ENCODE results near the gene ATRNL1.
"Not testable (repeated sequence)": the region's sequence is repeated elsewhere in the genome, so short reads cannot be mapped to it uniquely, and the experiment has no call there.

The ATRNL1 gene

DNA sequence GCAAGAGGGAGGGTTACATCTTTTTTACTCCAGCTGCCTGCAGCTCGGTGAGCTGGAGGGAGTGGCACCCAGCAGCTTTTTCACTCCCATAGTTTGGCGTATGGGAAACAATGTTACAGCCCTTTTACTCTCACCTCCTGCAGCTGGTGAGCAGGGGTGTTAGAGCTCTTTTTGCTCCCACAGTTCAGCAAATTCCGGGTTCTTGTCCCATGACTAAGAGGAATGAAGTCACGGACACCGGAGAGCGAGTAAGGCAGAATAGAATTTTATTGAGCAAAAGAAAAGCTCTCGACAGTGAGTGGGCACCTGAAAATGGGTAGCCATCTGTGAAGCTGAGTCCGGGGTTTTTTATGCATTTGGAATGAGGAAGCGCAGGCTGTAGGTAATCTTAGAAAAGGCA, 733.2 kb downstream of the ATRNL1 start:
- Histone ChIP-seq H3K79me2 (ENCODE audit: control insufficient read depth, insufficient read depth, low read length, poor library complexity) (no peaks in the 10 kb centered on the region), H2AK5ac (ENCODE audit: low read length) (no peak overlapping the region), H3K4ac (ENCODE audit: low read depth, low read length) (no peak overlapping the region), H2AFZ (ENCODE audit: insufficient read depth, low read length, poor library complexity) (no peak overlapping the region), H4K8ac (ENCODE audit: low read depth, low read length) (no peak overlapping the region), H3K18ac (ENCODE audit: low read length) (no peak overlapping the region), H4K12ac (ENCODE audit: low read depth, low read length) (no peak overlapping the region), H3K79me1 (ENCODE audit: low read length) (no peaks in the 10 kb centered on the region), H3K9ac (ENCODE audit: low read length) (no peak overlapping the region), H3K4me3 (ENCODE audit: low read depth, low read length) (no peak overlapping the region), H3K4me2 (ENCODE audit: low read length) (no peak overlapping the region), H3K36me3 (ENCODE audit: control insufficient read depth in 1 of 2, insufficient read depth in 2 of 2, low read length in 2 of 2) (no peaks in the 10 kb centered on the region), H3K9me3 (ENCODE audit: insufficient read depth, low read depth, low read length) (no peaks in the 10 kb centered on the region), H3K23ac (ENCODE audit: low read length) (no peak overlapping the region), H2BK12ac (ENCODE audit: low read length) (no peak overlapping the region), H4K91ac (ENCODE audit: low read depth, low read length) (no peak overlapping the region), H3K4me1 (ENCODE audit: control insufficient read depth in 1 of 2, insufficient read depth in 2 of 2, low read length in 2 of 2) (no peaks in the 10 kb centered on the region), H2BK120ac (ENCODE audit: insufficient read depth, low read length, poor library complexity) (no peak overlapping the region), H3K27me3 (ENCODE audit: insufficient read depth, low read length) (no peaks in the 10 kb centered on the region), H3K27ac (ENCODE audit: low read depth, low read length) (no peak overlapping the region), H3K14ac (ENCODE audit: low read length) (no peak overlapping the region), H2BK5ac (ENCODE audit: low read depth, low read length, poor library complexity) (no peak overlapping the region)
- DNase-seq, result no peak
- no CpG with 5 or more reads among the region's 9 CpGs for WGBS (ENCODE audit: extremely low coverage, insufficient coverage, insufficient read length)

DNA sequence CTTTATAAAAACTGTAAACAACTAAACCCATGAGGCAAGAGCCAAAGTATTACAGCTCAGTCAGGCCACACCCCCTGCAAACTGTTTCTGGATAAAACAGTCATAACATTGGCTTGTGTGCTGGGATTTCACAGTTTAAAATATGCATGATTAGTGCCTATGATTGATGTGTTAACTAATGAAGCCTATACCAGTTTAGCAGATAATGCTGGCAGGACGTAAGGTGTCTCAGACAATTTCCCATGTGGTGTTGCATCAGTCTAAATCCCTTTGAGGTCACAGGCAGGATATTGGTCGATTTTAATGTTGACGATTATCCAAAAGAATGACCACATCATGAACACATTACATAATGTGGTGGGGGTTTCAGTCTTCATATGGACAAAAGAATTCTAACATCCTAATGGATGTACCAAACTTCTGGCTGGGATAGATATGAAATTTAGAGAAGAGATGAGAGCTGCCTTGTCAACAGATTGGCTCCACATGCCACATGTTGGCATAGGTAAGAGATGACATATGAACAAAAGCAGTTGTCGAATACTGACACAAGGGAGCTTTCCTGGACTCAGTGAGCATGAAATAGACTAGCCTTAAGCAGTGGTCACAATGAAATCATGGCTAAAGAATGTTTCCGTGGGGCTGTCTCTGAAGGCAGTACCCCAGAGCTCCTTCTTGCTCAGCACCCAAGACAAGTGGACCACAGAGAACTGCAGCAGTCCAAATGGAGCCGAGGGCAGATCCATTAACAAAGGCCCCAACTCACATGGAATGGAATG, 734.3 kb downstream of the ATRNL1 start:
- WGBS (ENCODE audit: extremely low coverage, insufficient coverage, insufficient read length), result no CpG with 5 or more reads among the region's 6 CpGs
- H3K23ac ChIP-seq (ENCODE audit: low read length), result no peak overlapping the region
- H2BK12ac ChIP-seq (ENCODE audit: low read length), result no peak overlapping the region
- H3K36me3 ChIP-seq (ENCODE audit: control insufficient read depth in 1 of 2, insufficient read depth in 2 of 2, low read length in 2 of 2), result no peaks in the 10 kb centered on the region
- no peak for DNase-seq
- no peak overlapping the region for H3K4ac ChIP-seq (ENCODE audit: low read depth, low read length)
- H3K79me2 ChIP-seq (ENCODE audit: control insufficient read depth, insufficient read depth, low read length, poor library complexity), result no peaks in the 10 kb centered on the region
- H2BK120ac ChIP-seq (ENCODE audit: insufficient read depth, low read length, poor library complexity), result no peak overlapping the region
- H2AFZ ChIP-seq (ENCODE audit: insufficient read depth, low read length, poor library complexity), result no peak overlapping the region
- no peak overlapping the region for H3K14ac ChIP-seq (ENCODE audit: low read length)
- no peak overlapping the region for H4K8ac ChIP-seq (ENCODE audit: low read depth, low read length)
- H3K9me3 ChIP-seq (ENCODE audit: insufficient read depth, low read depth, low read length), result no peaks in the 10 kb centered on the region
- H3K4me2 ChIP-seq (ENCODE audit: low read length), result no peak overlapping the region
- H3K4me3 ChIP-seq (ENCODE audit: low read depth, low read length), result no peak overlapping the region
- no peaks in the 10 kb centered on the region for H3K79me1 ChIP-seq (ENCODE audit: low read length)
- no peak overlapping the region for H3K18ac ChIP-seq (ENCODE audit: low read length)
- H4K12ac ChIP-seq (ENCODE audit: low read depth, low read length), result no peak overlapping the region
- no peak overlapping the region for H2AK5ac ChIP-seq (ENCODE audit: low read length)
- no peaks in the 10 kb centered on the region for H3K4me1 ChIP-seq (ENCODE audit: control insufficient read depth in 1 of 2, insufficient read depth in 2 of 2, low read length in 2 of 2)
- no peak overlapping the region for H3K27ac ChIP-seq (ENCODE audit: low read depth, low read length)
- H3K9ac ChIP-seq (ENCODE audit: low read length), result no peak overlapping the region
- H2BK5ac ChIP-seq (ENCODE audit: low read depth, low read length, poor library complexity), result no peak overlapping the region
- no peak overlapping the region for H4K91ac ChIP-seq (ENCODE audit: low read depth, low read length)
- H3K27me3 ChIP-seq (ENCODE audit: insufficient read depth, low read length), result no peaks in the 10 kb centered on the region

DNA sequence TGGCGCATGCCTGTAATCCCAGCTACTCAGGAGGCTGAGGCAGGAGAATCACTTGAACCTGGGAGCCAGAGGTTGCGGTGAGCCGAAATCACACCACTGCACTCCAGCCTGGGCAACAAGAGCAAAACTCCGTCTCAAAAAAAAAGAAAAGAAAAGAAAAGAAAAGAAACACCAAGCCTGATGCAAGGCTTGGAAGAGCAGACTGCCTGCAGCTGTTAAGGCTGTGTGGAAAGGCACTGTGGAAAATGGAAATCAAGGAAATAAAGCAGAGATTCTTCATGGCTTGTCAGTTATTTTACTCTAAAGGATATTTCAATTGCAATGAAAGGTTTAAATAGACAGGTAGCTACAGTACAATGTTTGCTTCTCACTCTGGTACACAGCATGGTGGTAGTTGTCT, 735.0 kb downstream of the ATRNL1 start:
- H3K18ac ChIP-seq (ENCODE audit: low read length); H4K8ac ChIP-seq (ENCODE audit: low read depth, low read length): not testable (repeated sequence)
- no CpG with 5 or more reads among the region's 4 CpGs for WGBS (ENCODE audit: extremely low coverage, insufficient coverage, insufficient read length)

DNA sequence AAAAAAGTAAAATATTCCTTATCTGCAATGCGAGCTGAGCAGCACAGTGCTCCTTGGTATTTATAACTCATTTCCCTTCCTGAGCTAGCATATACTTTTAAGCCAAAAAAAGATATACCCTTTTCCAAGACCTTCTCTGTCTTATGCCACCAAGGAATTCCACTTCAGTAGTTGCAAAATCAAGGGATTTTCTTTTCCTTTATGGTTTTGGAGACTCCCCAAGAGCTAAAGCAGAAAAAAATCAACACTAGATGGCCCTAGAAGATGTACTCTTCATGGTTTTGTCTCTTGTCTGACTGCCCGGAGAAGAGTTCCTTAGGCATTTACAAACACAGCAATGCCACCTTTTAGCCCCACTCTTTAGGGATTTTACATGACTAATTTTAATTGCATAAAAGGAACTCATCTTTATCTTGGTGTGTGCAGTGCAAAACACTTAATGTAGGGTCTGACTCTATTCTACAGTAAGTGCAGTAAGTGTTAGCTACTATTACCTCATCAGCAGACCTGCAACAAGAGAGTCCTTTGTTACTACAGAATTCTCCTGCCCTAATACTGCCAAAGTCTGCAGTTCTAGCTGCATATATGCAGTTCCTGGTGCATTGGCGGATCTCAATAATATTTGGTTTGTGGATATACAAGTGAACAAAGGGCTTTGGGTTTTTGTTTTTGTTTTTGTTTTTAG, 736.5 kb downstream of the ATRNL1 start:
- Histone ChIP-seq H4K12ac (ENCODE audit: low read depth, low read length) (no peak overlapping the region), H3K4me1 (ENCODE audit: control insufficient read depth in 1 of 2, insufficient read depth in 2 of 2, low read length in 2 of 2) (no peaks in the 10 kb centered on the region), H2BK120ac (ENCODE audit: insufficient read depth, low read length, poor library complexity) (no peak overlapping the region), H3K4me2 (ENCODE audit: low read length) (no peak overlapping the region), H3K18ac (ENCODE audit: low read length) (no peak overlapping the region), H3K4me3 (ENCODE audit: low read depth, low read length) (no peak overlapping the region), H4K91ac (ENCODE audit: low read depth, low read length) (no peak overlapping the region), H3K79me2 (ENCODE audit: control insufficient read depth, insufficient read depth, low read length, poor library complexity) (no peaks in the 10 kb centered on the region), H2AK5ac (ENCODE audit: low read length) (no peak overlapping the region), H2AFZ (ENCODE audit: insufficient read depth, low read length, poor library complexity) (no peak overlapping the region), H4K8ac (ENCODE audit: low read depth, low read length) (no peak overlapping the region), H3K27me3 (ENCODE audit: insufficient read depth, low read length) (no peaks in the 10 kb centered on the region), H3K9ac (ENCODE audit: low read length) (no peak overlapping the region), H3K23ac (ENCODE audit: low read length) (no peak overlapping the region), H3K27ac (ENCODE audit: low read depth, low read length) (no peak overlapping the region), H2BK12ac (ENCODE audit: low read length) (no peak overlapping the region), H3K14ac (ENCODE audit: low read length) (no peak overlapping the region), H2BK5ac (ENCODE audit: low read depth, low read length, poor library complexity) (no peak overlapping the region), H3K4ac (ENCODE audit: low read depth, low read length) (no peak overlapping the region), H3K79me1 (ENCODE audit: low read length) (no peaks in the 10 kb centered on the region), H3K36me3 (ENCODE audit: control insufficient read depth in 1 of 2, insufficient read depth in 2 of 2, low read length in 2 of 2) (no peaks in the 10 kb centered on the region), H3K9me3 (ENCODE audit: insufficient read depth, low read depth, low read length) (no peaks in the 10 kb centered on the region)
- WGBS (ENCODE audit: extremely low coverage, insufficient coverage, insufficient read length), result no CpG with 5 or more reads among the region's 3 CpGs
- peak in 1 of 2 donors; percentile 5 for DNase-seq

More for the DNA sequence above, 735.0 kb downstream of the ATRNL1 start:
- H3K23ac ChIP-seq (ENCODE audit: low read length); H4K12ac ChIP-seq (ENCODE audit: low read depth, low read length); H3K27ac ChIP-seq (ENCODE audit: low read depth, low read length); H3K79me1 ChIP-seq (ENCODE audit: low read length); H3K36me3 ChIP-seq (ENCODE audit: control insufficient read depth in 1 of 2, insufficient read depth in 2 of 2, low read length in 2 of 2); H3K4ac ChIP-seq (ENCODE audit: low read depth, low read length); H4K91ac ChIP-seq (ENCODE audit: low read depth, low read length); H3K79me2 ChIP-seq (ENCODE audit: control insufficient read depth, insufficient read depth, low read length, poor library complexity); H2BK5ac ChIP-seq (ENCODE audit: low read depth, low read length, poor library complexity); H3K4me1 ChIP-seq (ENCODE audit: control insufficient read depth in 1 of 2, insufficient read depth in 2 of 2, low read length in 2 of 2); H3K27me3 ChIP-seq (ENCODE audit: insufficient read depth, low read length); H2BK120ac ChIP-seq (ENCODE audit: insufficient read depth, low read length, poor library complexity); H2AK5ac ChIP-seq (ENCODE audit: low read length); H3K4me2 ChIP-seq (ENCODE audit: low read length); H3K9me3 ChIP-seq (ENCODE audit: insufficient read depth, low read depth, low read length); H2AFZ ChIP-seq (ENCODE audit: insufficient read depth, low read length, poor library complexity); DNase-seq; H3K9ac ChIP-seq (ENCODE audit: low read length); H2BK12ac ChIP-seq (ENCODE audit: low read length); H3K14ac ChIP-seq (ENCODE audit: low read length); H3K4me3 ChIP-seq (ENCODE audit: low read depth, low read length): not testable (repeated sequence)

Measured in trophoblast cell (in vitro differentiated cells and primary cell).